MM.1S (cell line): ENCODE measurements around the gene DIP2C.

Experiments used
- EZH2 ChIP-seq: fragments of 300-600 bp; sonication (generic); optimal IDR thresholded peaks from 2 replicates; pipeline ENCODE3; 2017; ENCODE audit warnings: low read depth, mild to moderate bottlenecking, antibody characterized with exemption, low read length, mixed read lengths
- TF ChIP-seq, protein P1 (sequence below): fragments of 300-600 bp; sonication (generic); IDR thresholded peaks from 2 replicates; pipeline ENCODE4 v1.5.1; 2016; ENCODE audit warnings: antibody characterized with exemption, low read length, mixed read lengths

- no peak for TF ChIP-seq EZH2
- TF ChIP-seq, protein P1, sequence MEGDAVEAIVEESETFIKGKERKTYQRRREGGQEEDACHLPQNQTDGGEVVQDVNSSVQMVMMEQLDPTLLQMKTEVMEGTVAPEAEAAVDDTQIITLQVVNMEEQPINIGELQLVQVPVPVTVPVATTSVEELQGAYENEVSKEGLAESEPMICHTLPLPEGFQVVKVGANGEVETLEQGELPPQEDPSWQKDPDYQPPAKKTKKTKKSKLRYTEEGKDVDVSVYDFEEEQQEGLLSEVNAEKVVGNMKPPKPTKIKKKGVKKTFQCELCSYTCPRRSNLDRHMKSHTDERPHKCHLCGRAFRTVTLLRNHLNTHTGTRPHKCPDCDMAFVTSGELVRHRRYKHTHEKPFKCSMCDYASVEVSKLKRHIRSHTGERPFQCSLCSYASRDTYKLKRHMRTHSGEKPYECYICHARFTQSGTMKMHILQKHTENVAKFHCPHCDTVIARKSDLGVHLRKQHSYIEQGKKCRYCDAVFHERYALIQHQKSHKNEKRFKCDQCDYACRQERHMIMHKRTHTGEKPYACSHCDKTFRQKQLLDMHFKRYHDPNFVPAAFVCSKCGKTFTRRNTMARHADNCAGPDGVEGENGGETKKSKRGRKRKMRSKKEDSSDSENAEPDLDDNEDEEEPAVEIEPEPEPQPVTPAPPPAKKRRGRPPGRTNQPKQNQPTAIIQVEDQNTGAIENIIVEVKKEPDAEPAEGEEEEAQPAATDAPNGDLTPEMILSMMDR, result no peak
Observed at GRCh38 chr10:320771-321170, 368.7 kb downstream of the DIP2C start.
